Measurements from ENCODE around the gene NFAT5. TPM values are rescaled to one million over a fixed set of nuclear protein-coding genes. Genes with fewer than 3 reads are reported as not detected.
A peak's percentile ranks its signal among the peaks of the same experiment; 100 is the strongest.

The NFAT5 gene
- total RNA-seq, 2 experiments from 2014 or later: 6.7 to 29.7 TPM

DNA sequence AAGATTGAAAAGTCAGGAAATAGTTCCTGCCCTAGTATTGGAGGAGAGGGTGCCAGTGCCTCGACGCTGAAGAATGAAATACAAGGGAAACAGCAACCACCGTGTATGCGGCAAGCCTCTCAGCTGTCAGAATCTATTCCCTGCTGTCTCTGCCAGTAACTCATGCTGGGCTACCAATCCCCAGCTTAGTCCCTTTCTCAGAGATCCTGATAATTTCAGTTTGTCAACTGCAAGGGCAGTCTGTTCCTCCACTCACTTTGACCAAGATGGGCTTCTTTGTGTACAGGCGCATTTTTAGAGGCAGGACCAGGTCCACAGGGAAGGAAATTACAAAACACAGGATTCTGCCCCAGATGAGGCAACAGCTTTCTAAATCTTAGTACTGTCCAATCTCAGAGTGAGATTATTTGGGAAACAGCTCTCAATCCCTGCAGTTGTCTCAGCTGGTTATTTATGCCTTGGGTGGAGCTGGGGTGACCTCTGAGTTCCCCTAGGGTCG lies 159.3 kb downstream of the NFAT5 start:
- no TSS peak for BruUV-seq (replicated peaks)

DNA sequence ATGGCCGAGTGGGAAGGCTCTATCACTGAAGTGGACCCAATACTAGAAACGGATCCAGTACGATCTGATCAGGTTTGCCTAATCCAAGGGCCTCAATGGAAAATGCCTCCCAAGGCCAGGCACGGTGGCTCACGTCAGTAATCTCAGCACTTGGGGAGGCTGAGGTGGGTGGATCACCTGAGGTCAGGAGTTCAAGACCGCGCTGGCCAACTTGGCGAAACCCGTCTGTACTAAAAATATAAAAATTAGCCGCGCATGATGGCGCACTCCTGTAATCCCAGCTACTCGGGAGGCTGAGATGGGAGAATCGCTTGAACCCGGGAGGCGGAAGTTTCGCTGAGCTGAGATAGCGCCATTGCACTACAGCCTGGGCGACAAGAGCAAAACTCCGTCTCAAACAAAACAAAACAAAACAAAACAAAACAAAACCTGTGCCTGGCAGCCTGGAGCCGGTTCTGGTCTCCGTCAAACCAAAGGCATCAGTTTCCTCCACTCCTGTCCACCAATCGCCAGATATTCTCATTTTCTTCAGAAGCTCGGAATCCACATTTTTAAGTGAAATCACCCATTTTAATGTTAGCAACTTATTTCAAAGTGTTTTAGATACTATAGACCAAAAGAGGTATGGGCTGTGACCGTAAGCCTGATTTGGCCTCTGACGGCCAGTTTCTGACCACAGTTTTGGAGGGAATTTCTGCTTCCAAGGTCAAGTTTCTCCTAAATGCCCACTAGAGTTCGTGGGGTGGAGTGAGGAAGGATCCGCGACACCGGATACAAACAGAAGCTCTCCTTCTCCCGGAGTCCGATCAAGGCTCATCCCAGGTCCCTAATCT lies 159.9 kb downstream of the NFAT5 start:
- Histone ChIP-seq H3K36me3 (ENCODE audit: insufficient read depth, low read length) (no peaks in the 10 kb centered on the region), H2AFZ (ENCODE audit: low read length) (peak overlapping the region; percentile 94), H3K79me2 (ENCODE audit: insufficient read depth, low read depth, low read length) (no peaks in the 10 kb centered on the region), H3K4me1 (ENCODE audit: insufficient read depth, low read length, poor library complexity, severe bottlenecking) (peaks cover 32% of the 10 kb centered on the region), H3K4me2 (ENCODE audit: low read length) (peak overlapping the region; percentile 81), H3K4me3 (ENCODE audit: low read depth, low read length, poor library complexity, severe bottlenecking) (peak overlapping the region; percentile 66), H3K27ac (ENCODE audit: low read depth, low read length, poor library complexity, severe bottlenecking) (peak overlapping the region; percentile 59), H3K9me3 (ENCODE audit: low read length) (no peaks in the 10 kb centered on the region), H4K20me1 (ENCODE audit: insufficient read depth, low read length) (no peaks in the 10 kb centered on the region), H3K9me2 (ENCODE audit: insufficient read depth, low read length) (no peaks in the 10 kb centered on the region)
- TF ChIP-seq, protein P1, sequence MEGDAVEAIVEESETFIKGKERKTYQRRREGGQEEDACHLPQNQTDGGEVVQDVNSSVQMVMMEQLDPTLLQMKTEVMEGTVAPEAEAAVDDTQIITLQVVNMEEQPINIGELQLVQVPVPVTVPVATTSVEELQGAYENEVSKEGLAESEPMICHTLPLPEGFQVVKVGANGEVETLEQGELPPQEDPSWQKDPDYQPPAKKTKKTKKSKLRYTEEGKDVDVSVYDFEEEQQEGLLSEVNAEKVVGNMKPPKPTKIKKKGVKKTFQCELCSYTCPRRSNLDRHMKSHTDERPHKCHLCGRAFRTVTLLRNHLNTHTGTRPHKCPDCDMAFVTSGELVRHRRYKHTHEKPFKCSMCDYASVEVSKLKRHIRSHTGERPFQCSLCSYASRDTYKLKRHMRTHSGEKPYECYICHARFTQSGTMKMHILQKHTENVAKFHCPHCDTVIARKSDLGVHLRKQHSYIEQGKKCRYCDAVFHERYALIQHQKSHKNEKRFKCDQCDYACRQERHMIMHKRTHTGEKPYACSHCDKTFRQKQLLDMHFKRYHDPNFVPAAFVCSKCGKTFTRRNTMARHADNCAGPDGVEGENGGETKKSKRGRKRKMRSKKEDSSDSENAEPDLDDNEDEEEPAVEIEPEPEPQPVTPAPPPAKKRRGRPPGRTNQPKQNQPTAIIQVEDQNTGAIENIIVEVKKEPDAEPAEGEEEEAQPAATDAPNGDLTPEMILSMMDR (conservative IDR thresholded peaks at IDR 0.05; ENCODE audit: low read length): no peak
- no peak for TF ChIP-seq EZH2phosphoT487 (IDR thresholded peaks at IDR 0.05; ENCODE audit: borderline replicate concordance, low read depth, low read length)
- intact Hi-C loops (cut with micrococcal nuclease; ENCODE audit: unreplicated experiment): no loop called here
- DNase-seq (ENCODE audit: low spot score): no peak
- TSS peak; percentile 93 for BruUV-seq (replicated peaks)
- ChIA-PET CTCF (ENCODE audit: unreplicated experiment) (interaction anchor here (0.5 to 1.3 kb wide), 2 partner anchors 37 to 306 kb away, joined by 3 read pairs; no protein-coding TSS in a partner anchor), POLR2A (interaction anchor here (0.6 to 4.2 kb wide), 8 partner anchors 15 to 99 kb away, joined by 3 to 24 read pairs (median 3); partner anchors contain the start of genes NOB1 and WWP2)

More for the DNA sequence above, 159.3 kb downstream of the NFAT5 start:
- no peak for DNase-seq (ENCODE audit: low spot score)
- Histone ChIP-seq H4K20me1 (ENCODE audit: insufficient read depth, low read length) (no peaks in the 10 kb centered on the region), H3K9me3 (ENCODE audit: low read length) (no peaks in the 10 kb centered on the region), H3K36me3 (ENCODE audit: insufficient read depth, low read length) (no peaks in the 10 kb centered on the region), H3K79me2 (ENCODE audit: insufficient read depth, low read depth, low read length) (no peaks in the 10 kb centered on the region), H3K4me3 (ENCODE audit: low read depth, low read length, poor library complexity, severe bottlenecking) (no peak overlapping the region), H3K4me2 (ENCODE audit: low read length) (peak overlapping the region; percentile 81; the same call in 1 of the 2 replicates), H3K9me2 (ENCODE audit: insufficient read depth, low read length) (no peaks in the 10 kb centered on the region), H3K27ac (ENCODE audit: low read depth, low read length, poor library complexity, severe bottlenecking) (no peak overlapping the region), H2AFZ (ENCODE audit: low read length) (no peak overlapping the region), H3K4me1 (ENCODE audit: insufficient read depth, low read length, poor library complexity, severe bottlenecking) (peaks cover 32% of the 10 kb centered on the region)
- no peak for TF ChIP-seq EZH2phosphoT487 (IDR thresholded peaks at IDR 0.05; ENCODE audit: borderline replicate concordance, low read depth, low read length)
- TF ChIP-seq, protein P1 (conservative IDR thresholded peaks at IDR 0.05; ENCODE audit: low read length): no peak
- intact Hi-C loops (cut with micrococcal nuclease; ENCODE audit: unreplicated experiment): no loop called here
- CTCF ChIA-PET (ENCODE audit: unreplicated experiment): no interaction called here
- POLR2A ChIA-PET: interaction anchor here (0.5 to 4.2 kb wide), 4 partner anchors 25 to 103 kb away, joined by 3 to 24 read pairs (median 5); partner anchors contain the start of genes NOB1 and WWP2
